Measurements from ENCODE around the gene IFT43. TPM values are rescaled to one million over a fixed set of nuclear protein-coding genes. Genes with fewer than 3 reads are reported as not detected.

The IFT43 gene
- total RNA-seq, 4 donors from 2014 or later: 16.2 to 31.4 (median 26.1) TPM

GRCh38 chr14:76067536-76067935, 82.0 kb downstream of the IFT43 start:
- 93 to 94% methylated on average over 5 of the region's 5 CpGs for WGBS, 2 donors
- no peak for TF ChIP-seq CTCF (IDR thresholded peaks at IDR 0.05)
- TF ChIP-seq EP300 (IDR thresholded peaks at IDR 0.05): no peak
- no peak for TF ChIP-seq POLR2A (IDR thresholded peaks at IDR 0.05)
- Histone ChIP-seq H3K27me3 (no peaks in the 10 kb centered on the region), H3K36me3 (peaks cover 0 to 94% (median 0%) of the 10 kb centered on the region in 3 donors), H3K4me1 (no peaks in the 10 kb centered on the region), H3K27ac (no peak overlapping the region), H3K9me3 (no peaks in the 10 kb centered on the region), H3K4me3 (no peak overlapping the region)
- no peak for DNase-seq (ENCODE audit: low spot score in 2 of 2)

GRCh38 chr14:76073717-76074116, 88.2 kb downstream of the IFT43 start:
- Histone ChIP-seq H3K4me1 (no peaks in the 10 kb centered on the region), H3K9me3 (no peaks in the 10 kb centered on the region), H3K36me3 (peaks cover 0 to 75% (median 0%) of the 10 kb centered on the region in 3 donors), H3K27me3 (no peaks in the 10 kb centered on the region), H3K27ac (no peak overlapping the region), H3K4me3 (no peak overlapping the region)
- TF ChIP-seq CTCF (IDR thresholded peaks at IDR 0.05): no peak
- TF ChIP-seq EP300 (IDR thresholded peaks at IDR 0.05): no peak
- no peak for TF ChIP-seq POLR2A (IDR thresholded peaks at IDR 0.05)
- 82 to 84% methylated on average over 12 of the region's 12 CpGs for WGBS, 2 donors
- no peak for DNase-seq (ENCODE audit: low spot score in 2 of 2)

DNA sequence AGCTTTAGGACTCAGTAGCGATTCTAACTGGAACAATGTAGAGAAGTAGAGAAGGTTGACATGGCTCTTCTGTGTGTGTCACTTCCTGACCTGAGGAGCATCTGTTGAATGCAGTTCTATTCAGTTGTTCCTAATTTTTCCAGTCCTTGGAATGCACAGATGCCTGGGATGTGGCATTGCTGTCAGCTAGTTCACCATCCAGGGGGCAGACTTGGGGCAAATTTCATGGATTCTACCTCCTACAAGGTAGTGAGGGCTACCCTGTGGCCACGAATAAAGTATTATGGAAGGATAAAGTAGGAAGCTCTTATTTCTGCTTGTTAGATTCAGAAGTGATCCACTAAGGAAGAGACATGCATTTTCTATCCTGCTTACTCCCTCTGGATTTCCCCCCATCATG, 91.8 kb downstream of the IFT43 start:
- 76 to 83% methylated on average over 2 of the region's 2 CpGs for WGBS, 2 donors
- H3K4me3 ChIP-seq: no peak overlapping the region
- no peak for DNase-seq (ENCODE audit: low spot score in 2 of 2)
- no peaks in the 10 kb centered on the region for H3K27me3 ChIP-seq
- H3K9me3 ChIP-seq: no peaks in the 10 kb centered on the region
- TF ChIP-seq EP300 (IDR thresholded peaks at IDR 0.05) (no peak), CTCF (IDR thresholded peaks at IDR 0.05) (no peak), POLR2A (IDR thresholded peaks at IDR 0.05) (no peak)
- H3K36me3 ChIP-seq: peaks cover 0 to 55% (median 0%) of the 10 kb centered on the region in 3 donors
- no peaks in the 10 kb centered on the region for H3K4me1 ChIP-seq
- H3K27ac ChIP-seq: no peak overlapping the region

- WGBS, 2 donors: 92 to 93% methylated on average over 10 of the region's 10 CpGs
- H3K27me3 ChIP-seq: no peaks in the 10 kb centered on the region
- no peaks in the 10 kb centered on the region for H3K9me3 ChIP-seq
- TF ChIP-seq CTCF (IDR thresholded peaks at IDR 0.05) (no peak), POLR2A (IDR thresholded peaks at IDR 0.05) (no peak), EP300 (IDR thresholded peaks at IDR 0.05) (no peak)
- H3K4me3 ChIP-seq: no peak overlapping the region
- no peaks in the 10 kb centered on the region for H3K4me1 ChIP-seq
- DNase-seq (ENCODE audit: low spot score in 2 of 2): no peak
- no peak overlapping the region for H3K27ac ChIP-seq
- H3K36me3 ChIP-seq: peaks cover 0 to 56% (median 0%) of the 10 kb centered on the region in 3 donors
Observed at GRCh38 chr14:76078501-76078900, 92.9 kb downstream of the IFT43 start.

- Histone ChIP-seq H3K4me3 (no peak overlapping the region), H3K36me3 (peaks cover 0 to 53% (median 0%) of the 10 kb centered on the region in 3 donors), H3K4me1 (no peaks in the 10 kb centered on the region), H3K27me3 (no peaks in the 10 kb centered on the region), H3K27ac (no peak overlapping the region), H3K9me3 (no peaks in the 10 kb centered on the region)
- DNase-seq (ENCODE audit: low spot score in 2 of 2): no peak
- WGBS, 2 donors: 50 to 58% methylated on average over 10 of the region's 10 CpGs
- TF ChIP-seq EP300 (IDR thresholded peaks at IDR 0.05) (no peak), POLR2A (IDR thresholded peaks at IDR 0.05) (no peak), CTCF (IDR thresholded peaks at IDR 0.05) (no peak)
Observed at GRCh38 chr14:76080025-76080424, 94.5 kb downstream of the IFT43 start.
